Measurements from ENCODE around the gene ANP32E.
A peak's percentile ranks its signal among the peaks of the same experiment; 100 is the strongest.
"Not testable (repeated sequence)": the region's sequence is repeated elsewhere in the genome, so short reads cannot be mapped to it uniquely, and the experiment has no call there.

ANP32E gene

DNA sequence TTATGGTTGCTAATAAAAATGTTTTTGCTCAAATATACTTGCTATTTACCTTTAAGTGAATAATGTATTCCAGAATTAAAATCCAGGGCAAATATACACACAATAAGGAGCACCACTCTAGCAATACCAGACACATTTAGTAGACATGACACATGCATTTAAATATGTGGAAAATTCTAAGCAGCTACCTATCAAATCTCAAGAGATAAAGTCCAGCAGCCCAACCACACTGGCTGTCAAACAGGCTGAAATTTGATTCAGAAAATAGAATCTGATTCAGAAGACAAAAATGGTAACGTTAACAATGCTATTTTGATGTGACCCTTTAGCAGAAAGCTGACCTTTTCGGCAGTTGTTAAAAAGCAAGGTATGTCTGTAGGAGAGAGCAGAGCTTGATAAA is 43.9 kb downstream of the ANP32E start:
- H3K4me3 ChIP-seq (ENCODE audit: low read depth, low read length) = no peak overlapping the region
- TF ChIP-seq, protein P1, sequence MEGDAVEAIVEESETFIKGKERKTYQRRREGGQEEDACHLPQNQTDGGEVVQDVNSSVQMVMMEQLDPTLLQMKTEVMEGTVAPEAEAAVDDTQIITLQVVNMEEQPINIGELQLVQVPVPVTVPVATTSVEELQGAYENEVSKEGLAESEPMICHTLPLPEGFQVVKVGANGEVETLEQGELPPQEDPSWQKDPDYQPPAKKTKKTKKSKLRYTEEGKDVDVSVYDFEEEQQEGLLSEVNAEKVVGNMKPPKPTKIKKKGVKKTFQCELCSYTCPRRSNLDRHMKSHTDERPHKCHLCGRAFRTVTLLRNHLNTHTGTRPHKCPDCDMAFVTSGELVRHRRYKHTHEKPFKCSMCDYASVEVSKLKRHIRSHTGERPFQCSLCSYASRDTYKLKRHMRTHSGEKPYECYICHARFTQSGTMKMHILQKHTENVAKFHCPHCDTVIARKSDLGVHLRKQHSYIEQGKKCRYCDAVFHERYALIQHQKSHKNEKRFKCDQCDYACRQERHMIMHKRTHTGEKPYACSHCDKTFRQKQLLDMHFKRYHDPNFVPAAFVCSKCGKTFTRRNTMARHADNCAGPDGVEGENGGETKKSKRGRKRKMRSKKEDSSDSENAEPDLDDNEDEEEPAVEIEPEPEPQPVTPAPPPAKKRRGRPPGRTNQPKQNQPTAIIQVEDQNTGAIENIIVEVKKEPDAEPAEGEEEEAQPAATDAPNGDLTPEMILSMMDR (IDR thresholded peaks at IDR 0.05; ENCODE audit: insufficient read depth, low read depth, low read length, missing control alignments) = no peak
- DNase-seq (ENCODE audit: low read depth) = no peak

DNA sequence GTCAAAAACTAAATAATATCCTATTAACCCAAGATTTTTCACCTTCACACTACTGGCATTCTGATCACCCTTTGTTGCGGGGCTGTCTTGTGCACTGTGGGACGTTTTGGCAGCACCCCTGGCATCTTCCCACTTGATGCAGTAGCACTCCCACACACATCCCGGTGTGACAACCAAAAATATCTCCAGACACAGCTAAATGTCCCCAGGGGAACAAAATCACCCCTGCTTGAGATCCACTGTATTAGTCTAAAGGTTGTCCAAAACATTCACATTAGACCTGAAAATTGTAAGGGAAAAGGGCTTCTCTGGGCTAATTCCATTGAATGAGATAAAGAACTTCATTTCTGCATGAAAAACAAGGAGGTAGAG is 48.4 kb downstream of the ANP32E start:
- no peak overlapping the region for H3K4me3 ChIP-seq (ENCODE audit: low read depth, low read length)
- no peak for DNase-seq (ENCODE audit: low read depth)
- TF ChIP-seq, protein P1 (IDR thresholded peaks at IDR 0.05; ENCODE audit: insufficient read depth, low read depth, low read length, missing control alignments) = no peak

DNA sequence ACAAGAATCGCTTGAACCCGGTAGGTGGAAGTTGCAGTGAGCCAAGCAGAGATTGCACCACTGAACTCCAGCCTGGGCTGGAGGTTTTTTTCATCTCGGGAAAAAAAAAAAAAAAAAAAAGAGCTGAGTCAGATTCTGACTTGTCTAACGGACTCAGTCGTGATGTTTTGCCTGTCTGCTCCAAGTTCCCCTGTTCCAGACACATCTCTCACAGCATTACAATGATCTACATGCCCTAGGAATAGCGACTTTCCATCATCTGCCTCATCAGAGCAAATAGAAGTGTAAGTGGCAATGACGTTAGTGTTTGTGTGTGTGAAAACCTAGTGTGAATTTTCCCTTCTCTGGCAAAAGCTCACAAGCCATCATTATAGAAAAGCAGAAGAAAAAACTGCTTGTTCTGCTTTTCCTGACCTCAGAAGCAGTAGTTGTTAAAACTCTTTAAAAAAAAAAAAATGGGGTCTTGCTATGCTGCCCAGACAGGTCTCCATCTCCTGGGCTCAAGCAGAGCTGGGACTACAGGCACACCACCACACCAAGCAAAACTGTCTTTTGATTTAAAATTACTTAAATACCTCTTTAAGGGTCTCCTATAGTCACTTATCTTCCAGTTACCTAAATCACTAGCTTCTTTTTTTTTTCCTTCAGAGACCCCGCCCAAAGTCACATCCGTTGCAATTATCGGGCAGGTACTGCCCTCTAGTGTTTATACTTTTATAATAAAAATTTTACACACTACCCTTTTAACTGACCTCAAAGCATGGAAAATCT is 48.9 kb downstream of the ANP32E start:
- no peak overlapping the region for H3K4me3 ChIP-seq (ENCODE audit: low read depth, low read length)
- DNase-seq (ENCODE audit: low read depth) = peak; percentile 66
- TF ChIP-seq, protein P1 (IDR thresholded peaks at IDR 0.05; ENCODE audit: insufficient read depth, low read depth, low read length, missing control alignments) = peak; percentile 32

DNA sequence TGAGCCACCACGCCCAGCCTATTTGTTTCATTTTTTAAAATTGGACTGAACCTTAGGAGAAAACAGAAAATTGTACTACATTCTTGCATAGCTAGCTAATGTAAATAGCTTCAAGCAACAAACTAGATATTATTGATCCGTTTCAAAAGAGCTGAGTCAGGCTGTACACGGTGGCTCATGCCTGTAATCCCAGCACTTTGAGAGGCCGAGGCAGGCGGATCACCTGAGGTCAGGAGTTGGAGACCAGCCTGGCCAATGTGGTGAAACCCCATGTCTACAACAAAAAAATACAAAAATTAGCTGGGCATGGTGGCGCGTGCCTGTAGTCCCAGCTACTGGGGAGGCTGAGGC is 49.5 kb downstream of the ANP32E start:
- H3K4me3 ChIP-seq (ENCODE audit: low read depth, low read length); DNase-seq (ENCODE audit: low read depth): not testable (repeated sequence)

DNA sequence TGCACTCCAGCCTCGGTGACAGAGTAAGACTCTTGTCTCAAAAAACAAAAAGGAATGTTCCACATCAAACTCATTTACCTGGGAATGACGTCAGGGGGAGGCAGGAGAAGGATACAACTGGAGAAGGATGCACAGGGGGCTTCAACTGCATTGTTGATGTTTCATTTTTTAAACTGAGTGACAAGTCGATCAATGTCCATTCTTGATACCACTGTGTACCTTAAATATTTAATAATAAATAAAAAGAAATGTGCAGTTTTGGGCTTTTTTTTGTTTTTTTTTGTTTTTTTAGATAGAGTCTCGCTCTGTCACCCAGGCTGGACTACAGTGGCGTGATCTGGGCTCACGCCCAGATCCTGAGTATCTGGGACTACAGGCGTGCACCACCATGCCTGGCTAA is 50.4 kb downstream of the ANP32E start:
- no peak for DNase-seq (ENCODE audit: low read depth)
- TF ChIP-seq, protein P1 (IDR thresholded peaks at IDR 0.05; ENCODE audit: insufficient read depth, low read depth, low read length, missing control alignments) = no peak
- H3K4me3 ChIP-seq (ENCODE audit: low read depth, low read length) = no peak overlapping the region

DNA sequence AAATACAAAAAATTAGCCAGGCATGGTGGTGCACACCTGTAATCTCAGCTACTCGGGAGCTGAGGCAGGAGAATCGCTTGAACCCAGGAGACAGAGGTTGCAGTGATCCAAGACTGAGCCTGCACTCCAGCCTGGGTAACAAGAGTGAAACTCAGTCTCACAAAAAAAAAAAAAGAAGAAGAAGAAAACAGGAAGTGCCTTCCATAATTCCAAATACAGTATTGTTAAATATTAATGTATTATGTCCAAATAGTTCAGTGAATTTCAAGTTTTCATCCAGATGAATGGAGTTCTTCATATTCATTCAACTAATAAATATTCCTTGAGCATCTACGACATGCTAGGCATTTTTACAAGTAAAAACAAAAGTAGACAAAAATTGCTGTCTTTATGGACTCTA is 52.9 kb downstream of the ANP32E start:
- TF ChIP-seq, protein P1 (IDR thresholded peaks at IDR 0.05; ENCODE audit: insufficient read depth, low read depth, low read length, missing control alignments) = no peak
- no peak for DNase-seq (ENCODE audit: low read depth)
- H3K4me3 ChIP-seq (ENCODE audit: low read depth, low read length) = no peak overlapping the region

DNA sequence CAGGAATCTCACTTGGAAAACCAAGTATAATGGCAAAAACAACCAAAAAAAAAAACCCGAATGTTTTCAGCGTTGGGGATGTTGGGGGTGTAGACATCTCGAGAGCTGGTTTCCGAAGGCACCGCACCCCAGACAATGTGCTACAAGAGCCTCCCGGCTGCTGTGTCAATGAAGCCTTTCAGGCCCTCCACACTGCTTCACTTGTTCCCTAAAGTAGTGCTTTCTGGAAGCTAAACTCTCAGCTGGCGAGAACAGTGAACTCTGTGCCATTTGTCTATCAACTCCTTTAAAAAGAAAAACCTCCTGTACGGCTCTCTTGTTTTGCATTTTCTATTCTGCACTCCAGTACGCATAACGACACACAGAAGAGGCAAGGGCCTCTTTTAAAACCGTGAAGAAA is 53.7 kb downstream of the ANP32E start:
- no peak for DNase-seq (ENCODE audit: low read depth)
- TF ChIP-seq, protein P1 (IDR thresholded peaks at IDR 0.05; ENCODE audit: insufficient read depth, low read depth, low read length, missing control alignments) = no peak
- no peak overlapping the region for H3K4me3 ChIP-seq (ENCODE audit: low read depth, low read length)

Data from GM12865 (cell line).